ACC112 (cell line): ENCODE data around the gene CLSTN2.

ENCODE experiments used
- H2AFZ ChIP-seq: fragments of 200-600 bp; sonication (generic); one replicate; pipeline ENCODE4 v1.6.0; 2017; ENCODE audit warnings: antibody characterized with exemption, low read length; ENCODE audit not compliant: unreplicated experiment
- H3K27ac ChIP-seq: fragments of 200-600 bp; sonication (generic); 2 replicates; pipeline ENCODE4 v1.5.1; 2014; ENCODE audit warnings: low read depth, mild to moderate bottlenecking, antibody characterized with exemption, low read length, moderate library complexity
- H3K27me3 ChIP-seq: fragments of 200-600 bp; sonication (generic); 2 replicates; pipeline ENCODE4 v1.6.1; 2014; ENCODE audit warnings: mild to moderate bottlenecking, antibody characterized with exemption, low read length, moderate library complexity, mixed read lengths; ENCODE audit not compliant: insufficient read depth
- H3K36me3 ChIP-seq: fragments of 200-600 bp; sonication (generic); 2 replicates; pipeline ENCODE4 v1.6.1; 2016; ENCODE audit warnings: mild to moderate bottlenecking, antibody characterized with exemption, low read length, moderate library complexity, mixed read lengths; ENCODE audit not compliant: insufficient read depth
- H3K4me1 ChIP-seq: fragments of 200-600 bp; sonication (generic); one replicate; pipeline ENCODE4 v1.6.1; 2016; ENCODE audit warnings: low read length, mixed read lengths; ENCODE audit not compliant: insufficient read depth, unreplicated experiment, control insufficient read depth
- H3K4me3 ChIP-seq: fragments of 200-600 bp; sonication (generic); 2 replicates; pipeline ENCODE4 v1.5.1; 2014; ENCODE audit warnings: mild to moderate bottlenecking, low read depth, low read length
- H3K79me2 ChIP-seq: fragments of 200-600 bp; sonication (generic); one replicate; pipeline ENCODE4 v1.6.0; 2016; ENCODE audit warnings: low read length; ENCODE audit not compliant: control insufficient read depth, unreplicated experiment, insufficient read depth

The CLSTN2 gene

GRCh38 chr3:140334132-140334929, 399.3 kb downstream of the CLSTN2 start:
- Histone ChIP-seq H3K79me2 (no peaks in the 10 kb centered on the region), H2AFZ (no peak overlapping the region), H3K4me1 (no peaks in the 10 kb centered on the region)

GRCh38 chr3:140336465-140336864, 401.5 kb downstream of the CLSTN2 start:
- Histone ChIP-seq H3K36me3 (no peaks in the 10 kb centered on the region), H3K27me3 (no peaks in the 10 kb centered on the region), H3K27ac (no peak overlapping the region), H3K4me3 (no peak overlapping the region), H3K4me1 (no peaks in the 10 kb centered on the region), H3K79me2 (no peaks in the 10 kb centered on the region), H2AFZ (no peak overlapping the region)

More at GRCh38 chr3:140334132-140334929, 399.3 kb downstream of the CLSTN2 start:
- H3K36me3 ChIP-seq = no peaks in the 10 kb centered on the region
- H3K4me3 ChIP-seq = no peak overlapping the region
- H3K27ac ChIP-seq = no peak overlapping the region
- H3K27me3 ChIP-seq = no peaks in the 10 kb centered on the region

GRCh38 chr3:140338916-140339315, 403.9 kb downstream of the CLSTN2 start:
- Histone ChIP-seq H3K36me3 (no peaks in the 10 kb centered on the region), H3K4me1 (no peaks in the 10 kb centered on the region), H3K4me3 (no peak overlapping the region), H3K79me2 (no peaks in the 10 kb centered on the region), H2AFZ (no peak overlapping the region), H3K27me3 (no peaks in the 10 kb centered on the region), H3K27ac (no peak overlapping the region)

- H3K36me3 ChIP-seq = no peaks in the 10 kb centered on the region
- H3K4me3 ChIP-seq = no peak overlapping the region
- no peak overlapping the region for H3K27ac ChIP-seq
- no peaks in the 10 kb centered on the region for H3K27me3 ChIP-seq
- H3K79me2 ChIP-seq = no peaks in the 10 kb centered on the region
- H2AFZ ChIP-seq = no peak overlapping the region
- H3K4me1 ChIP-seq = no peaks in the 10 kb centered on the region
These were observed 406.2 kb downstream of the CLSTN2 start for GRCh38 chr3:140341203-140341602.

GRCh38 chr3:140341817-140342403, 406.9 kb downstream of the CLSTN2 start:
- H3K27me3 ChIP-seq = no peaks in the 10 kb centered on the region
- H3K4me3 ChIP-seq = no peak overlapping the region
- H2AFZ ChIP-seq = no peak overlapping the region
- H3K36me3 ChIP-seq = no peaks in the 10 kb centered on the region
- H3K4me1 ChIP-seq = no peaks in the 10 kb centered on the region
- H3K79me2 ChIP-seq = no peaks in the 10 kb centered on the region
- no peak overlapping the region for H3K27ac ChIP-seq

GRCh38 chr3:140342668-140343067, 407.7 kb downstream of the CLSTN2 start:
- Histone ChIP-seq H3K79me2 (no peaks in the 10 kb centered on the region), H2AFZ (no peak overlapping the region), H3K4me3 (no peak overlapping the region), H3K4me1 (no peaks in the 10 kb centered on the region), H3K36me3 (no peaks in the 10 kb centered on the region), H3K27ac (no peak overlapping the region), H3K27me3 (no peaks in the 10 kb centered on the region)

- Histone ChIP-seq H2AFZ (no peak overlapping the region), H3K27ac (no peak overlapping the region), H3K27me3 (no peaks in the 10 kb centered on the region), H3K36me3 (no peaks in the 10 kb centered on the region), H3K79me2 (no peaks in the 10 kb centered on the region), H3K4me1 (no peaks in the 10 kb centered on the region), H3K4me3 (no peak overlapping the region)
These were observed 408.5 kb downstream of the CLSTN2 start for GRCh38 chr3:140343211-140344081.

GRCh38 chr3:140344082-140344454, 409.1 kb downstream of the CLSTN2 start:
- H3K4me1 ChIP-seq = no peaks in the 10 kb centered on the region

GRCh38 chr3:140344601-140345205, 409.7 kb downstream of the CLSTN2 start:
- Histone ChIP-seq H3K36me3 (no peaks in the 10 kb centered on the region), H3K4me1 (no peaks in the 10 kb centered on the region), H3K4me3 (no peak overlapping the region)

More at GRCh38 chr3:140344082-140344454, 409.1 kb downstream of the CLSTN2 start:
- Histone ChIP-seq H3K4me3 (no peak overlapping the region), H3K36me3 (no peaks in the 10 kb centered on the region), H3K27me3 (no peaks in the 10 kb centered on the region), H2AFZ (no peak overlapping the region), H3K27ac (no peak overlapping the region), H3K79me2 (no peaks in the 10 kb centered on the region)

GRCh38 chr3:140347151-140347550, 412.2 kb downstream of the CLSTN2 start:
- Histone ChIP-seq H2AFZ (no peak overlapping the region), H3K4me3 (no peak overlapping the region), H3K27me3 (no peaks in the 10 kb centered on the region), H3K36me3 (no peaks in the 10 kb centered on the region), H3K4me1 (no peaks in the 10 kb centered on the region), H3K79me2 (no peaks in the 10 kb centered on the region), H3K27ac (no peak overlapping the region)

More at GRCh38 chr3:140344601-140345205, 409.7 kb downstream of the CLSTN2 start:
- H3K27ac ChIP-seq = no peak overlapping the region
- no peaks in the 10 kb centered on the region for H3K27me3 ChIP-seq
- no peaks in the 10 kb centered on the region for H3K79me2 ChIP-seq
- H2AFZ ChIP-seq = no peak overlapping the region
